HG03135 (cell line): ENCODE measurements around the gene TMPRSS7.
A peak's percentile ranks its signal among the peaks of the same experiment; 100 is the strongest.

Experiments
- ATAC-seq: cut with Tn5 transposase; IDR thresholded peaks from one replicate; pipeline ENCODE4 v1.9.1; 2021; ENCODE audit warnings: mild to moderate bottlenecking, moderate library complexity; ENCODE audit not compliant: unreplicated experiment

Gene TMPRSS7

DNA sequence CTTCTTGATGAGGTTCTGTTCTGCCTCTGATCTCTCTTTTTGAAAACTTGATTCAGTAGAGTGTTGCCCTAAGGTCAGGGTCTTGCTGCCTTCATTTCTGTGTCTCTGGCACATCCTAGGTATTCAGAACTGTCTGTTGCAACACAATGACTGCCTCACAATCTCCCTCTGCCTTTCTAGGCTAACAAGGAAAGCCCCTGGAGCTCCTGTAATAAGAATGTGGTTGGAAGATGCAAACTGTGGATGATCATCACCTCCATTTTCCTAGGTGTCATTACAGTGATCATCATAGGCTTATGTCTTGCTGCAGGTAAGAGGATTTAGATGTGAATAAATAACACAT, 58.6 kb downstream of the TMPRSS7 start:
- ATAC-seq = no peak

DNA sequence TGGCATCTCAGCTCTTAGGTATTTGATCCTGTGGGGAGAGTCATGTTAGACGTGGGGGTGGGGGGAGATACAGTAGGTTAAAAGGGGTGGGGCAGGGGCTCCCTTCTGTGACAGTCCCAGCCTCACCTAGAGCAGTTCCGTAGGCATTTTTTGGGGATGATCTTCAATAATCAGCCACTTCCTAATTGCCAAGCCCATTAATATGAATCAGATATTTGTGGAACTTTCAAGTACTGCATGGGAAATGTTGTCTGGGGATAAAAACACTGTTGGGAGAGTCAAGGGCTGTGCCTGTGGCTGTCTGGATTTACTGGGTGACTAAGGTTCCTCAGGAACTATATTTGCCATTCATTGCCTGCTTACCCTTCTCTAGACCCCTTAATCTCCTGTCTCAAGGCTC, 61.2 kb downstream of the TMPRSS7 start:
- ATAC-seq = no peak

DNA sequence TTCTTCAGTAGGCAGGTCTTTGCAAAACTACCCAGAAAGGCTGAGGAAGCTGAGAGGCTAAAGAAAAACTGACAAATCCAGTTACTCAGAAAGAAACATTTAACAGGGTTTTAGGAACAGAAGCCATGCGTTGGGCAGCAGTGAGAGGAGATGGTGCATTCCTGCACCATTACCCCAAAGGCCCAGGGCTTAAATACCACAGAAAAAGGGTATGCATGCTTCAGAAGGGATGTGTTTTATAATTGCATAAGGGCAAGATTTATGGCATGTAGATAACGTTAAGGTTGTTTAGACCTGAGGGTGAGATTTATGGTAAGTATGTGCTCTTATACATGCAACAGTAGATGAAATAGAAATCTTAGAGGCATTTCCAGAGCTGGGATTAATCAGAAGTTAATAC, 61.6 kb downstream of the TMPRSS7 start:
- no peak for ATAC-seq

DNA sequence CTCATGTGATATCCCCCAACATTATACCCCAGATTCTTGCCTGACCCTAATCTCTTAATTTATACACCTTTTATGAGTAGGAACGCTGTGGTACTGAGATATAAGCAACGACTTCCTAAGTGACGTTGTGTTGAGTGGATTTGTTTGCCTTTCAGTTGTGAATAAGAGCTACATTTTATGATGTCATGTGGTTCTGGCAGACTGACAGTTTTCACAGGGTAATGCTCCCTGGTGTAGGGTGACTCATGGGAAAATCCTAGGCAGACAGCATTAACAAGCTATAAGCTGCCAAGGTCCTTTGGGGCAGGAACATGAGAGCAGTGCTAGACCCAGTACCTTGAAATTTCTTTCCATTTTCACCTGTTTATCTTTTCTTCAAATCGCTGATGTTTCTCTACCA, 62.8 kb downstream of the TMPRSS7 start:
- ATAC-seq = no peak

DNA sequence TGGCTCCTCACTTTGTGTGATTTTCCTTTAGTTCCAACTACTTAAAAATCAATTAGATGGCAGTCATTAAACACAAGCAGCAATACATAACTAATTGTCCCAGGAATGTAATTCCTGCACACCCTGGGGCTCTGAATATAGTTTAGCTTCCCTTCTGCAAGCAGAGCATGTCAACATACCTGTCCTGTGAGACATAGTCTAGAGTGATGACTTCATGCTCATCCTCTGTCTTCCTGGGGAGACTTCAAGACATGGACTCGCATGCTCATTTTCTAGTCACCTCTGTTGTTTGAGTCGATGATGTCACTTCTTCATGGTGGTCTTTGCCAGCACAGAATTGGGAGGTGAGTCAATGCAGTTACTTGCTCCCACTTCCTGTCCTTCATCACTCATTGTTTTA, 67.4 kb downstream of the TMPRSS7 start:
- no peak for ATAC-seq

DNA sequence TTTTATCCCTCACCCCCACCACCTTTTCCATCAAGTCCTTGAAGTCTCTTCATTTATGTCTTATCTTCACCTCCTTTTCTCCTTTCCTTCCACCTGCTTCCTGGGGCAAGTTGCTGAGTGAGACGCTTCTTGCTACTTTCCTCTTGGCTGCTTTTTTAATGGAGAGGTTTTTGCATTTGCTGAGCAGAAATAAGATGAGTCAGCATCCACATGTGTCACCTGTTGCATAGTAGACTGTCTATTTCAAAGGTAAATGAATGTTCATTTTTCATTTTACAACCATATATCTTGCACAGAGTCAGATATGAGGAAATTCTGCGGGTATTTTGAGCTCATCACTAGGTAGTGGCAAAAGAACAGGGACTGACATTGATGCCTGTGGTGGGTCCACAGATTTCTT, 70.2 kb downstream of the TMPRSS7 start:
- ATAC-seq = no peak

DNA sequence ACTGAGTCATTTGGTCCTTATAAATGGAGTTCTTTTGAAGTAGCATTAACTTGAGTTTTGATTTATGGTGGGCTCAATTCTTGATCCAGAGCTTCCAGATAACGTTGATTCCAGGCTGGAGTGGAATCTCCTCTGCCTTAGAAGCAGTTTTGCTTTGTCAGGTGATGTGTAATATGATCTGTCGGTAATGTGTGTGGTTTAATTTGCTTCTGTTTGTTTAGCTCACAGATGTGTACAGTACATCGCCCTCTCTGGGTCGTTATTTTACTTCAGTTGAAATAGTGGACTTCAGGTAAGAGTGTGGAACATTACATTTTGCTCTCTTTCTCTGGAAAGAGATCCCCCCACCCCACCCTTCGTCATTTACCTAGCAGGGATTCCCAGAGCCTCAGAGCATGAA, 74.8 kb downstream of the TMPRSS7 start:
- ATAC-seq = no peak

DNA sequence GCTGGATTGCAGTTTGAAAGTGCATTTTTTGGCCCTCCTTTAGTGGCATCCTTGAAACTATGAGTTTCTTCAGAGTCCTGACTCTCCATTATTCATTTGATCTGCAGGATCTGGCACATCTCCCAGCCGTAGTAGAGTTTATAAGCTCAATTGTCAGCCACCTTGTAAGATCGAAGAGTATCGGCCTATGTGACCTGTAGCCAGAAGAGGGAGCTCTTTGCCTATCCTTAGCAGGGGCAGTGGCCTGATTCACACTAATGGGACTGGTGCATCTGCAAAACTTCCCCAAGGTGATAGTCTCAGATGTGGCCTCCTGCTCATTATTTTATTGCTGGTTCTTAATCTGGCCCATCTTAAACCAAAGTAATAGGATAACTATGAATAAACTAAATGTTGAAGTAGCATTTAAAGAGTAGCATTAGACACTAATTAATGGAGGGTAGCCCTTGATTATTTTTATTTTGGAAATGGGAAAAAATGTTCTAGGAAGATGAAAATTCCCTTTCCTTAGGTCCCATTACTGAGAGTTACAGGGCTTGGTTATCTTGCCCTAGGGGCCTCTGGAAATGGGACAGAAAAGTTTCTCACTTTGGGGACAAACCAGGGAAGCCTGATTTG, 77.4 kb downstream of the TMPRSS7 start:
- ATAC-seq = peak; percentile 51

DNA sequence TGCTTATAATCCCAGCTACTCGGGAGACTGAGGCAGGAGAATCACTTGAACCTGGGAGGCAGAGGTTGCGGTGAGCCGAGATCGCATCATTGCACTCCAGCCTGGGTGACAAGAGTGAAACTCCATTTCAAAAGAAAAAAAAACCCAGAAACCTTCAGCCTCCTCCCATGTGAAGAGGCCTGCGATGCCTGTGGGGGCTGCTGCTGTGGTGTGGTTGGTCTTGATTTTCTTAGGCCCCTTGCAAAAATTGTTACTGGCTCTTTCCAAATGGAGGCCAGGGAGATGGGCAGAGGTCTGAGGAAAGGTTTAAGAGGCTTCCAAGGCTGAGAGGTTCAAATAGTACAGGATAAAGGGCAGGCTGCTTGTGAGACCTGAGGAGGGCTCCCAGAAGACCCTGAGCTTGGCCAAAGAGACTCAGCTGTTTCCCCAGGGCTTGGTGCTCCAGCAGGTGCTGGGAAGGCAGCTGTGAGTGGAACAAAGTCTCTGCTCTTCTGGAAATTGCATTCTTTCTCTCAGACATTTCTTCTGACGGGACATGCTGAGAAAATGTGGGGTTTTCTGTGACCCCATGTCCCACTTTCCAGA, 80.1 kb downstream of the TMPRSS7 start:
- ATAC-seq = no peak

DNA sequence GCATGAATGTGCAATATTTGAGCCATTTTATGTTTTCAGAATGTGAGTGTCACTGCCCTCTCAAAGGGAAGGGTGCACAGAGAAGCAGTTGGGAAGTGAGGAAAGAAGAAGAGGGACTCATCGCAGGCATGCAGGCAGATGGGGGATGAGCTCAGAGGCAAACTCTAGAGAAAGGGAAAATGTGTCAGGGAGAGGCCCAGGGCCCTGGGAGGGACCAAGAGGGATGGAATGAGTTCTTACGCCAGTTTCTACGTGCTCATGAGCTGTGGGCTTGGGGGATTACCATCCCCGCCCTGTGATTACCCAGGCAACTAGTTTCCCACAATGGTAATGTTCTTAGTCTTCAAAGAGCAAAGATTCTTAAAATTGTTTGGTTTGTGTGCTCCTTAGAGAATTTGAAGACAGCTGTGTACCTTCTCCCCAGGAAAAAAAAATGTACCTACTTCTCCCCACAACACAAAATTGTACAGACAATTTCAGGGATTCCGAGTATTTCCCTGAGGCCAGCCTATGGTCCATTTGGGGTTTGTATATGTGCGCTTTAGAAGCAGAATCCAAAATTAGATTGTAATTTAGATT, 80.7 kb downstream of the TMPRSS7 start:
- peak; percentile 27 for ATAC-seq

DNA sequence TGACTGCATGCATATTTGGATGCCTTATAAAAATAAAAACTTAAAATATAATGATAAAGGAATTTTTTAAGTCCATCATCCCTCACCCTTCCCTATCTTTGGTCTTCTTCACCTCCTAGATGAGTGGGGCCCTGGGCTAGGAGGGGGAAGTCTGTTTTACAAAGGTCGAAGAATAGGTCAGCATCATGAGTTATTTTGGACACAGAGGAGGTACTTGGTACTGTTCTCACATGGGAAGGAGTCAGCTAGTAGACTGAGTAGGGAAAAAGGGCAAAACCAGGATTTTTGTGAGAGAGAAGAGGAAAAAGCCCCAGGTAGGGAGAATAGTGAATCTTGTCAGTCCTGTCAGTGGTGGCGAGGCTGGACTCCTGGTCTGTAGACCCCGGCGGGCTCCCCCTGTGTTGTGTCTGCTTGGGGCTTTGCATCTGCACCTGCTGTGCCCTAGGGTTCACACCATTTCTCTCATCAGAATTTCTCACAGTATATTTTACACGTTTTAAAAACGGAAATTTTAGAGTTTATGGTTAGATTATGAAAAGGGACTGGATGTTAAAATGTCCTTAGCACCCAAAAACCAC, 81.4 kb downstream of the TMPRSS7 start:
- ATAC-seq = no peak

DNA sequence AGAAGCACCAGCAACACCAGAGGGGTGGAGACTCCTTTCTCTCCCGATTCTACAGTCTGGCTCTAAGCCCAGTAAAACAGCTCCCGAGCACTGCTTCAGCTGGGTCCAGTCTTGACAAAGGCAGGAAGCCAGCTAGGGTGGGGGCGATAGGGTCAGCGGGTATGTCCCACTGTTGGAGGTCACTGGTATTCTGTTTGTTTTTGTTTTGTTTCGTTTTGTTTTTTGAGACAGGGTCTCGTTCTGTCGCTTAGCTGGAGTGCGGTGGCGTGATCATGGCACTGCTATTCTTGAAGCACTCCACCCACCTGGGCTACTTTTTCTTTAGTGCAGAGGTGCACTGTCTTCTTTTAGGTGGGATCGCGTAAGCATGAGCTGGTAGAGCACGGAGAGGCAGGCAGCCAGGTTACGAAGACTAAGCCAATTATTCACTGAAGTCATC, 82.2 kb downstream of the TMPRSS7 start:
- ATAC-seq = no peak

DNA sequence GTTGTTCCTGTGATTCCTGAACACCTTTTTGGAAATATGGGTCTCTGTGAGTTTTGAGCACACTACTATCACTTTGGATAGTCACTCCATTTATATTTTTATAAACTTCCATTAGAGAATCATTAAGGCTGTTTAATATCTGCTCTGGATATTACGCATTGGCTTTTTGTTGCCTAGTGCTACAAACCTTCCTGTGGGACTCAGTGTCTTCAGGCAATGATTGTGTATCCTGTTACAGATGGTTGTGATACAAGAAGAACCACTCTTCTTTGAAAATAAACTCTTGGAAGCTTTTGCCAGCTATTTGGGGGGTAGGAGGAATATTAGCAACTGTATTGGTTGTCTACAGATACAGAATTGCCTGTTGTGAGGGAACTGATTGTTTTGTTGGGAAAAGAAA, 82.9 kb downstream of the TMPRSS7 start:
- ATAC-seq = no peak

DNA sequence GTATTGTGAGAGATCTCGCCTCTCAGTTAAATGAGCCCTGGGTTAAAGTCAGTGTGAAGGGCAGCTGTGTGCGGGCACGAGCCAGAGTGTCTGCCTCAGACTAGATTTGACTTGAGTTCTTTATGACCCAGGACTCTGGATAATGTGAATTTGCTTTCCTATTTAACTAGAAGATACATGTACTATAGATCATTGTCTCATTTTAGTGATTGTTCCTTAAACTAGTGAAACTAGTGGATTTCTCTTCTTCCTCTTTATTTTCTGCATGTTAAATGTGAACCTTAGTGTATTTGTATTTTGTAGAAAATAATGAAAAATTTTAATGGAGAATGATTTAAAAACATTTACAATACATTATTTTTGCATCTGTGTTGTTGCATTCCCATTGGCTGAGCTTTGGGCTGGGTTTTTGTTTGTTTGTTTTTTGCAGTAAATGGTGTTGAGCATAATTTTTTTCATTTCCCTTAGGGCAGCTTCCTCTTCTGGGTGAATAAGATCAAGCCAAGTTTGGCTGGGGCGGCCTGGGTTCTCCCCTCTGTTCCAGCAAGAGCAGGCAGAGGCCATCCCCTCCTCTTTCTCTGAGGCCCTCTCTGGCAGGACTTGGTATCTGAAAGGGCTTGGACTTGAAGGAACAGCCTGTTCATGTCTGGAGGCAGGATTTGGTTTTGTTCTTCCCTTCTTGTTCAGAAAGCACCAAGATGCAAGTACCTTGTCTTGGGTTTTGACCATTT, 83.5 kb downstream of the TMPRSS7 start:
- no peak for ATAC-seq

DNA sequence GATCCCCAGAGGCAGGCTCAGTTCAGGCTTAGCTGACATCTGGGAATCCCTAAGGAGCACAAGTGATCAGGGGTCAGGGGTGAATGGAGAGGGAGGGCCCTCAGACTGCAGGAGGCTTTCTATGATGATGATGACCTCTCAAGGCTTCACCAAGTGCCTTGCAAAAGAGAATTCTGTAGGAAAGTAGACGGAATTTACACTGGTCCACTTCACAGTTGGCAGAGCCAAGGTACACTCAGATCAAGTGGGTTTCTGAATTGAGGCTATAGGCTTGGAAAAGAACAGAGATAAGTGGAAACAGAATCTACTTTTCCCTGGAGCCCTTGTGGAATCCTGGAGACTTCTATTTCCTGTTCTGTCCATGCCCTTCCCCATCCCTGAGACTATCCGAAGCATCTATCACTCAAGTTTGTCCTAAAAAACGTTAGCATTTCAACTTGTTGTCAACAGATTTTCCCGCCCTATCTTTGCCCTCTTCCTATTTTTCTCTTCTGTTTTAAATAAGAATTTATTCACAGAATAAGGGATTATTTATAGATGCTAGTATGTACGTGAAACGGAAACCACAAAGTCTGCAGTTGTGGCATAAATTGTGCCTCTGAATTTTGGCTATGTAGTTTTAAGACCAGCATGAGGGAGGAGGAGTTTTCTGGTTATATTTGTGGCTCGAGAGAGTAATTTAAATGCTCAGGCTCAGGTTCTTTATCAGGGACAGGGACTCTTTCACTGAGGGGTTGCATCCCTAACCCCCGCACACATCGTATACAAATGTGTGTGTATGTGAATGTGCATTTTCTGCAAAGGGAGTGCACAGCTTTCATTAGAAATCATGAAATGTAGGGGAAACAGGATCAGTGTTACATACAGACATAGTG, 85.7 kb downstream of the TMPRSS7 start:
- no peak for ATAC-seq

DNA sequence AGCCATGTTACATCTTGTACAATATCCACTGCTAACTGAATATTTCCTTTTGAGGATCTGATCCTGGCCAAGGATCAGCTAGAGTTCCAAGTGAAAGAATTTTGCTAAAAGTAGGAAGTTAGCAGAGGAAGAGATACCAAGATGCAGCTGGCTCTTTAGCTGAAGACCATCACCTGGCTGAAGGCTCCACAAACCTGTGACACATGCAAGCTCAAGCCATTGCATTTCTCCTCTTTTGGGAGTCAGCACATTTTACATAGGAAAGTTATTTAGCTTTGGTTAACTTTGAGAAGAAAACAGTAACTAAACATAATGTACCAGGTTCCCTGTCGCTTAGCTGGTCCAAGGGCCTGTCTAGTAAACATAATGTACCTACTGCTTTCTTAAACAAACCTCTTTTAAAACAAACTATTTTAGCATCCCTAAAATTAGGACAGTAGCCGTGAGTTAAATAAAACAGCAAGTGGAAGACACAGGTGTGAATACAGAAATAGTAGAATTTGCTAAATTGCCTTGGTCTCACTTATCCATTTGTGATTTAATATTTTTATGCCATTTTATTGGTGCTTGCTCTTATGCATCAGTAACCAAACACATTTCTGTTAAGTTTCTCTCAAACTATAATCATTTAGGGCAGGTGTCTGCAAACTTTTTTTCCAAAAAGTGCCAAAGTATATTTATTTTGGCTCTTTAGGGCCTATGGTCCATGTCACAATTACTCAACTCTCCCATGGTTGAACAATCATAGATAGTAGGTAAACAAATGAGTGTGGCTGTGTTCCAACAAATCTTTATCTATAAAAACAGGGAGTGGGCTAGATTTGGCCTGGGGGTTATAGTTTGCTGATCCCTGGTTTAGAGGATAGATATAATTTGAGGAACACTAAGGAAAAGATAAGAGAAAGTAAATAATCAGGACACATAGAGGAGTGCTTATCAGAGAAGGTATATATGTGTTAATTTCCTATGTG, 87.3 kb downstream of the TMPRSS7 start:
- ATAC-seq = no peak

DNA sequence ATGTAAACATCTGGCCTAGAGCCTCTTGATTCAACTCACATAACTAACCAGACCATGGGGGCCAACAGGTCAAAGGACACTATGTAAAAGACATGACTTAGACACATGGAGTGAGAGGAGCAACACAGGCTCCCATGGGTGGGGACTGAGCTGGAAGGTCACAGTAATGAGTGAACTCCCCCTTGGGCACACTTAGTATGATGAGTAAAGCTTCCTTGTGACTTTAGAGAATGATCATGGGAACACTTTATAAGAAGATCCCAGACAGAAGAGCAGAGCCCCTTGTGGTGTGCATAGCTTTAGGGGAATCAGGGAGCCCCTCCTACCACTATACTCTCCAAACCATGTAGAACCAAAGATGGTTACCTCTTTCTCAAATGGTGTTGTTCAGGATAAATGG, 88.3 kb downstream of the TMPRSS7 start:
- ATAC-seq = no peak

DNA sequence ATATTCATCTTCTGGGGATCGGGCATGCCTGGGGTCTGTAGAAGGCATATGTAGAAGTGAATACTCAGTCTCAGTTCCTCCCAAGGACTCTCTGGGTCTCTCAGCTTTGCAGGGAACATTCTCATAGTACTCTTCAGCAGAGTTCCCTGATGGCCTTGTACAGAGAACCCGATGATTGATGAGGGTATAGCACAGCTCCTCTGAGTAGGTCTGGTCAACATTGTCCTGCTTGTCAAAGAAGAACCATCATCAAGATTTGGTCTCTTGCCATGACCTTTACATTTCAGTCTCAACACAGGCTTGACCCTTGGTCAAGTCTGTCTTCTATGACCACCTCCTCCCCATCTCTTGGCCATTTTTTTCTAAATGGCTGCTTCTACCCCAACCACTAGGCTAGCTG, 89.0 kb downstream of the TMPRSS7 start:
- ATAC-seq = no peak

DNA sequence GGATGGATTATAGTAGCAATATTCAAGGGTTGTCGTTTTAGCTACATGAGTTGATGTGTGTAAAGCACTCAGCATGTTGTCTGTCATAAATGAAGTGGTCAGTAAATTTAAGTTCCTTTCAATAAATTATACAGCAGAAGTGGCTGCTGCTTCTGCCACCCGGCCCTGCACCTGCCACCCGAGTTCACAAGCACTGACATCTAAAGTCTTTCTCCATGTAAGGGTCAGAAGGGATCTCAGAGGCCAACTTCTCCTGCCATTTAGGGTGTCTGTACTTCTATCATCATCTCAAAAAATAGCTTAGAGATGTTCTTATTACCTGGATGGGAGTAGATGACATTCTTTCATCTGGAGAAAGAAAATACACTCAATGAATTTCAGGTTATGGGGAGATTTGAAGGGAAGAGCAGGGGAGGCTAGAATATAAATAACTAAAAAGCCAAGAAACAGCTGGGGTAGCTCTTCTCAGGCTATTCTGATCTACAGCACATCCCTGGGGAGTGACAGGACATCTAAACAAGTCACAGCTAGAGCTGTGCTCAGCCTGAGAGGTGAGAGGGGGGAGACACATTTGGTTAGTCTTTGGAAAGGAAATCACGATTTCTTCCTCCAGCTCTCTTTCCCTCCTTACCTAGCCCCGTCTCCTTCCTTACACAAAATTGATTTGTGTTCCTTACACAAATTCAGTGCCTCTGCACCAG, 90.5 kb downstream of the TMPRSS7 start:
- ATAC-seq = no peak
